HepG2 (cell line): Measurements from ENCODE around the gene TIMM44. TPM values are rescaled to one million over a fixed set of nuclear protein-coding genes. Genes with fewer than 3 reads are reported as not detected.

Source experiments
- ARID2 ChIP-seq: sonication (generic); formaldehyde crosslinking; IDR thresholded peaks from 2 replicates; pipeline ENCODE4 v1.8.1; 2022; ENCODE audit warnings: mild to moderate bottlenecking, missing genetic modification reagents, borderline replicate concordance
- FOXK2 ChIP-seq: fragments of 450-650 bp; IDR thresholded peaks from 2 replicates; pipeline ENCODE4 v1.6.1; 2016
- GABPB1 ChIP-seq: IDR thresholded peaks from 2 replicates; pipeline ENCODE4 v1.6.1; 2016; ENCODE audit warnings: mild to moderate bottlenecking, missing genetic modification reagents, moderate library complexity, missing compliant biosample characterization
- KDM2A ChIP-seq: sonication (generic); formaldehyde crosslinking; IDR thresholded peaks from 2 replicates; pipeline ENCODE4 v1.4.0; 2020; ENCODE audit warnings: low read depth, missing genetic modification reagents, borderline replicate concordance
- KDM4B ChIP-seq: sonication (generic); formaldehyde crosslinking; IDR thresholded peaks from 2 replicates; pipeline ENCODE4 v1.4.0; 2020; ENCODE audit warnings: missing genetic modification reagents
- KLF16 ChIP-seq, 2 experiments: sonication (generic) in 1 of 2; formaldehyde crosslinking in 1 of 2; IDR thresholded peaks; 2 replicates each; pipeline versions ENCODE4 v1.6.1 to v1.8.0; 2016 to 2023; ENCODE audit warnings: missing genetic modification reagents in 2 of 2, missing compliant biosample characterization in 1 of 2
- MAF1 ChIP-seq: sonication (generic); formaldehyde crosslinking; IDR thresholded peaks from 2 replicates; pipeline ENCODE4 v1.5.0; 2020; ENCODE audit warnings: missing genetic modification reagents, borderline replicate concordance
- MEF2D ChIP-seq: sonication (generic); formaldehyde crosslinking; IDR thresholded peaks from 2 replicates; pipeline ENCODE4 v1.5.1; 2020; ENCODE audit warnings: mild to moderate bottlenecking, missing genetic modification reagents
- RFX1 ChIP-seq: fragments of 450-650 bp; IDR thresholded peaks from 2 replicates; pipeline ENCODE4 v1.6.1; 2017
- SP5 ChIP-seq: IDR thresholded peaks from 2 replicates; pipeline ENCODE4 v1.6.1; 2016; ENCODE audit warnings: low read depth, borderline replicate concordance
- ZNF460 ChIP-seq: sonication (generic); formaldehyde crosslinking; IDR thresholded peaks from 2 replicates; pipeline ENCODE4 v1.5.1; 2020; ENCODE audit warnings: missing genetic modification reagents, mild to moderate bottlenecking, borderline replicate concordance
- ZNF569 ChIP-seq: sonication (generic); formaldehyde crosslinking; IDR thresholded peaks from 2 replicates; pipeline ENCODE4 v1.5.0; 2020; ENCODE audit warnings: mild to moderate bottlenecking, missing genetic modification reagents, moderate library complexity, borderline replicate concordance
- ZNF768 ChIP-seq: sonication (generic); formaldehyde crosslinking; IDR thresholded peaks from 2 replicates; pipeline ENCODE4 v1.4.0; 2020; ENCODE audit warnings: missing genetic modification reagents
- ZNF790 ChIP-seq: sonication (generic); formaldehyde crosslinking; IDR thresholded peaks from 2 replicates; pipeline ENCODE4 v1.8.0; 2022; ENCODE audit warnings: missing genetic modification reagents, mild to moderate bottlenecking, borderline replicate concordance
- polyA plus RNA-seq, 8 experiments: library from polyadenylated mRNA; depleted of rRNA in 3 of 8; stranded (reverse) in 7 of 8; unstranded in 1 of 8; fragments of >200 nt; fragmentation: Illumina TruSeq in 4 of 8; extraction: Trizol in 4 of 8; gene quantifications; 2 replicates each; pipeline versions ENCODE4 v1.2.1 to v1.2.3, GENCODE V29; 2011 to 2016; ENCODE audit warnings: low read depth in 4 of 8, missing spikeins in 1 of 8, mixed read lengths in 1 of 8; ENCODE audit not compliant: insufficient read depth in 1 of 8
- total RNA-seq, 5 experiments: library from RNA; depleted of rRNA; stranded (reverse); fragments of >200 nt; fragmentation: Illumina TruSeq; extraction: Trizol; gene quantifications; 2 replicates each; pipeline ENCODE4 v1.2.3, GENCODE V29; 2016; ENCODE audit warnings: low read depth in 1 of 5
- TF ChIP-seq, protein P1 (sequence below): sonication (generic); formaldehyde crosslinking; IDR thresholded peaks from 2 replicates; pipeline ENCODE4 v1.4.0; 2020; ENCODE audit warnings: missing genetic modification reagents
- TF ChIP-seq, protein P2 (sequence below): sonication (generic); formaldehyde crosslinking; IDR thresholded peaks from 2 replicates; pipeline ENCODE4 v1.5.0; 2020; ENCODE audit warnings: mild to moderate bottlenecking, missing genetic modification reagents, borderline replicate concordance
- TF ChIP-seq, protein P3 (sequence below): sonication (generic); formaldehyde crosslinking; IDR thresholded peaks from 2 replicates; pipeline ENCODE4 v1.4.0; 2020; ENCODE audit warnings: mild to moderate bottlenecking, missing genetic modification reagents
- TF ChIP-seq, protein P4 (sequence below): sonication (generic); formaldehyde crosslinking; IDR thresholded peaks from 2 replicates; pipeline ENCODE4 v1.5.0; 2020; ENCODE audit warnings: missing genetic modification reagents
- TF ChIP-seq, protein P5 (sequence below): sonication (generic); formaldehyde crosslinking; IDR thresholded peaks from 2 replicates; pipeline ENCODE4 v1.5.1; 2020; ENCODE audit warnings: missing genetic modification reagents, mild to moderate bottlenecking, borderline replicate concordance

The TIMM44 gene
- total and polyA plus RNA-seq, 2 of the 13 experiments (the other 11 are each of a cell fraction or from before 2014, with no cell fraction given): 42.9 to 72.6 TPM

DNA sequence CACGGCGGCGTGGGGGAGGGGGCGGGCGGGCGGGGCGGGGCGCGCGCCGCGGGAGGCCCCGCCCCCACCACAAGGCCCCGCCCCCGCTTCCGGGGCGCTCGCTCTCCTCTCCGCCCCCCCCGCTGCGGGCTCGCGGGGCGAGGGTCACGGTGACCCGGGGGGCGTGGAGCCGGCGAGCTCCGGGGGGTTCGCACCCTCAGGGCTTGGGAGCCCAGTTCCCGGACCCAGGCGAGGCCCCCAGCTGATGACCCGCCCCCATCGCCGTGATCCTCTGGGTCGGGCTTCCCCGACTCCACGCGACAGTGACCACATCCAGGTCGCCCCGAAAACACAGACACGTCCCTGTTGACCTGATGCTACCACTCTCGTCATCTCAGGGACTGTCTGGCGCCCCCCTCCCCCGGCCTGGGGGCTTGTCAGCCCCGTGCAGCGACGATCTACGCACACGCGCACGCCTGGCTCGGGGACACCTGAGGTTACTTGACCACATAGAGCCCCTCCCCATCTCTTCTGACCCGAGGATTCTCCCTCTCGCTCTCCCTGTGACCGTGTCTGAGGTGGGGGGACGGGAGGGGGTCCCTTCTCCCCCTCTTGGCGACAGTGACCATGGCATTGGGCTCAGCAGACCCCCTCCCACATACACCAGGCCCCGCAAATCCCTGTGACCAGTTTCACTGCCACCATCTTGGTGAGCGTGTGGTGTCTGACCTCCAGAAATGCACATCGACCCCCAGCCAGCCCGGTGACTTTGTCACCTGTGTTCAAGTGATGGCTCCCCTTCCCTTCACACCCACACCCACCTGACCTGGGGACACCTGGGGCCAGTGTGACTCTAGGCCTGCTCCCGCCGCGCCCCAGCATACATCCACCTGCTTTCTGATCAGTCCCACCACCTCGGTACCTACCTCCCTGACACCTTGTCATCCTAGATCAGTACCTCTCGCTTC, 39.1 kb downstream of the TIMM44 start (continued):
- TF ChIP-seq, protein P1, sequence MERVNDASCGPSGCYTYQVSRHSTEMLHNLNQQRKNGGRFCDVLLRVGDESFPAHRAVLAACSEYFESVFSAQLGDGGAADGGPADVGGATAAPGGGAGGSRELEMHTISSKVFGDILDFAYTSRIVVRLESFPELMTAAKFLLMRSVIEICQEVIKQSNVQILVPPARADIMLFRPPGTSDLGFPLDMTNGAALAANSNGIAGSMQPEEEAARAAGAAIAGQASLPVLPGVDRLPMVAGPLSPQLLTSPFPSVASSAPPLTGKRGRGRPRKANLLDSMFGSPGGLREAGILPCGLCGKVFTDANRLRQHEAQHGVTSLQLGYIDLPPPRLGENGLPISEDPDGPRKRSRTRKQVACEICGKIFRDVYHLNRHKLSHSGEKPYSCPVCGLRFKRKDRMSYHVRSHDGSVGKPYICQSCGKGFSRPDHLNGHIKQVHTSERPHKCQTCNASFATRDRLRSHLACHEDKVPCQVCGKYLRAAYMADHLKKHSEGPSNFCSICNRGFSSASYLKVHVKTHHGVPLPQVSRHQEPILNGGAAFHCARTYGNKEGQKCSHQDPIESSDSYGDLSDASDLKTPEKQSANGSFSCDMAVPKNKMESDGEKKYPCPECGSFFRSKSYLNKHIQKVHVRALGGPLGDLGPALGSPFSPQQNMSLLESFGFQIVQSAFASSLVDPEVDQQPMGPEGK (CRISPR knock-in tag): peak; percentile 70; the same call in 1 of the 2 replicates
- 0 out of 2 replicates have a peak, but pooled peaks have one; percentile 24 for TF ChIP-seq ARID2 (CRISPR knock-in tag)
- TF ChIP-seq ZNF569 (CRISPR knock-in tag): no peak
- TF ChIP-seq, protein P2, sequence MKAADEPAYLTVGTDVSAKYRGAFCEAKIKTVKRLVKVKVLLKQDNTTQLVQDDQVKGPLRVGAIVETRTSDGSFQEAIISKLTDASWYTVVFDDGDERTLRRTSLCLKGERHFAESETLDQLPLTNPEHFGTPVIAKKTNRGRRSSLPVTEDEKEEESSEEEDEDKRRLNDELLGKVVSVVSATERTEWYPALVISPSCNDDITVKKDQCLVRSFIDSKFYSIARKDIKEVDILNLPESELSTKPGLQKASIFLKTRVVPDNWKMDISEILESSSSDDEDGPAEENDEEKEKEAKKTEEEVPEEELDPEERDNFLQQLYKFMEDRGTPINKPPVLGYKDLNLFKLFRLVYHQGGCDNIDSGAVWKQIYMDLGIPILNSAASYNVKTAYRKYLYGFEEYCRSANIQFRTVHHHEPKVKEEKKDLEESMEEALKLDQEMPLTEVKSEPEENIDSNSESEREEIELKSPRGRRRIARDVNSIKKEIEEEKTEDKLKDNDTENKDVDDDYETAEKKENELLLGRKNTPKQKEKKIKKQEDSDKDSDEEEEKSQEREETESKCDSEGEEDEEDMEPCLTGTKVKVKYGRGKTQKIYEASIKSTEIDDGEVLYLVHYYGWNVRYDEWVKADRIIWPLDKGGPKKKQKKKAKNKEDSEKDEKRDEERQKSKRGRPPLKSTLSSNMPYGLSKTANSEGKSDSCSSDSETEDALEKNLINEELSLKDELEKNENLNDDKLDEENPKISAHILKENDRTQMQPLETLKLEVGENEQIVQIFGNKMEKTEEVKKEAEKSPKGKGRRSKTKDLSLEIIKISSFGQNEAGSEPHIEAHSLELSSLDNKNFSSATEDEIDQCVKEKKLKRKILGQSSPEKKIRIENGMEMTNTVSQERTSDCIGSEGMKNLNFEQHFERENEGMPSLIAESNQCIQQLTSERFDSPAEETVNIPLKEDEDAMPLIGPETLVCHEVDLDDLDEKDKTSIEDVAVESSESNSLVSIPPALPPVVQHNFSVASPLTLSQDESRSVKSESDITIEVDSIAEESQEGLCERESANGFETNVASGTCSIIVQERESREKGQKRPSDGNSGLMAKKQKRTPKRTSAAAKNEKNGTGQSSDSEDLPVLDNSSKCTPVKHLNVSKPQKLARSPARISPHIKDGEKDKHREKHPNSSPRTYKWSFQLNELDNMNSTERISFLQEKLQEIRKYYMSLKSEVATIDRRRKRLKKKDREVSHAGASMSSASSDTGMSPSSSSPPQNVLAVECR: peak; percentile 45; the same call in 1 of the 2 replicates
- TF ChIP-seq ZNF768 (CRISPR knock-in tag): 0 out of 2 replicates have a peak, but pooled peaks have one; percentile 13
- TF ChIP-seq, protein P3, sequence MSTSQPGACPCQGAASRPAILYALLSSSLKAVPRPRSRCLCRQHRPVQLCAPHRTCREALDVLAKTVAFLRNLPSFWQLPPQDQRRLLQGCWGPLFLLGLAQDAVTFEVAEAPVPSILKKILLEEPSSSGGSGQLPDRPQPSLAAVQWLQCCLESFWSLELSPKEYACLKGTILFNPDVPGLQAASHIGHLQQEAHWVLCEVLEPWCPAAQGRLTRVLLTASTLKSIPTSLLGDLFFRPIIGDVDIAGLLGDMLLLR (CRISPR knock-in tag): 0 out of 2 replicates have a peak, but pooled peaks have one; percentile 23
- no peak for TF ChIP-seq RFX1
- no peak for TF ChIP-seq SP5 (CRISPR knock-in tag)
- TF ChIP-seq KLF16 (CRISPR knock-in tag; IDR thresholded peaks at IDR 0.05): peak in 1 of 2 experiments; percentile 14; a peak in 1 of 4 replicates
- 0 out of 2 replicates have a peak, but pooled peaks have one; percentile 60 for TF ChIP-seq ZNF790 (CRISPR knock-in tag)
- TF ChIP-seq, protein P4, sequence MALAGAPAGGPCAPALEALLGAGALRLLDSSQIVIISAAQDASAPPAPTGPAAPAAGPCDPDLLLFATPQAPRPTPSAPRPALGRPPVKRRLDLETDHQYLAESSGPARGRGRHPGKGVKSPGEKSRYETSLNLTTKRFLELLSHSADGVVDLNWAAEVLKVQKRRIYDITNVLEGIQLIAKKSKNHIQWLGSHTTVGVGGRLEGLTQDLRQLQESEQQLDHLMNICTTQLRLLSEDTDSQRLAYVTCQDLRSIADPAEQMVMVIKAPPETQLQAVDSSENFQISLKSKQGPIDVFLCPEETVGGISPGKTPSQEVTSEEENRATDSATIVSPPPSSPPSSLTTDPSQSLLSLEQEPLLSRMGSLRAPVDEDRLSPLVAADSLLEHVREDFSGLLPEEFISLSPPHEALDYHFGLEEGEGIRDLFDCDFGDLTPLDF (CRISPR knock-in tag): no peak
- TF ChIP-seq KDM4B (CRISPR knock-in tag): no peak
- TF ChIP-seq GABPB1 (CRISPR knock-in tag): peak; percentile 68
- no peak for TF ChIP-seq ZNF460 (CRISPR knock-in tag)
- no peak for TF ChIP-seq KDM2A
- 0 out of 2 replicates have a peak, but pooled peaks have one; percentile 44 for TF ChIP-seq MAF1 (CRISPR knock-in tag)
- no peak for TF ChIP-seq FOXK2
- TF ChIP-seq, protein P5, sequence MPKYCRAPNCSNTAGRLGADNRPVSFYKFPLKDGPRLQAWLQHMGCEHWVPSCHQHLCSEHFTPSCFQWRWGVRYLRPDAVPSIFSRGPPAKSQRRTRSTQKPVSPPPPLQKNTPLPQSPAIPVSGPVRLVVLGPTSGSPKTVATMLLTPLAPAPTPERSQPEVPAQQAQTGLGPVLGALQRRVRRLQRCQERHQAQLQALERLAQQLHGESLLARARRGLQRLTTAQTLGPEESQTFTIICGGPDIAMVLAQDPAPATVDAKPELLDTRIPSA (CRISPR knock-in tag): 0 out of 2 replicates have a peak, but pooled peaks have one; percentile 72
- no peak for TF ChIP-seq MEF2D (CRISPR knock-in tag)
